ENCODE measurements around the gene UBE2J2. TPM values are rescaled to one million over a fixed set of nuclear protein-coding genes. Genes with fewer than 3 reads are reported as not detected.

Gene UBE2J2
- total and polyA plus RNA-seq, 2 donors (not counting 3 experiments of a cell fraction or from before 2014, with no cell fraction given) = 60.7 to 80.7 TPM

- dilution Hi-C loops (cut with MboI; ENCODE audit: extremely low pct_ligation_motif_present, low sequenced_read_pairs) (no loop called here), intact Hi-C loops (cut with micrococcal nuclease) (no loop called here)
- Histone ChIP-seq H3K27me3 (ENCODE audit: control insufficient read depth in 2 of 2, insufficient read depth in 2 of 2, low read length in 2 of 2) (no peaks in the 10 kb centered on the region), H3K9me3 (replicated peaks; ENCODE audit: control insufficient read depth, insufficient read depth, low read length) (no peaks in the 10 kb centered on the region), H2AFZ (ENCODE audit: low read depth, low read length) (no peak overlapping the region), H3K4me1 (ENCODE audit: control insufficient read depth, extremely low read depth, insufficient read depth, low read length) (no peaks in the 10 kb centered on the region), H3K79me2 (ENCODE audit: control insufficient read depth, insufficient read depth, low read length) (no peaks in the 10 kb centered on the region), H3K4me3 (replicated peaks in 1 of 3; ENCODE audit: insufficient read depth in 1 of 3, low read depth in 1 of 3, low read length in 3 of 3) (no peak overlapping the region), H3K9ac (replicated peaks; ENCODE audit: extremely low read depth, insufficient read depth, low read length) (no peak overlapping the region), H3K36me3 (ENCODE audit: control insufficient read depth in 2 of 2, extremely low read depth in 1 of 2, insufficient read depth in 2 of 2, low read length in 2 of 2) (peaks cover 2 to 14% of the 10 kb centered on the region in 2 experiments), H3K27ac (ENCODE audit: insufficient read depth, low read depth, low read length) (no peak overlapping the region), H3K4me2 (ENCODE audit: insufficient read depth, low read length) (no peak overlapping the region), H4K20me1 (replicated peaks; ENCODE audit: control insufficient read depth, extremely low read depth, insufficient read depth, low read length) (no peaks in the 10 kb centered on the region), H3K9me1 (replicated peaks; ENCODE audit: control insufficient read depth, extremely low read depth, insufficient read depth, low read length) (no peaks in the 10 kb centered on the region)
- ChIA-PET POLR2A (no interaction called here), CTCF (interaction anchor here (1.2 to 2.1 kb wide), 3 partner anchors 22 to 94 kb away, joined by 3 to 6 read pairs (median 5); no protein-coding TSS in a partner anchor)
- no TSS peak for BruUV-seq (replicated peaks)
- DNase-seq (ENCODE audit: low read depth, low spot score) = no peak
- TF ChIP-seq FOS (IDR thresholded peaks at IDR 0.05; ENCODE audit: borderline replicate concordance, insufficient read depth, low read length) (no peak), MYC (IDR thresholded peaks at IDR 0.05; ENCODE audit: low read depth, low read length) (no peak), MAX (IDR thresholded peaks at IDR 0.05; ENCODE audit: insufficient read depth, insufficient read length) (no peak), JUN (IDR thresholded peaks at IDR 0.05; ENCODE audit: borderline replicate concordance, insufficient read depth, insufficient read length, low read depth) (no peak), EZH2 (IDR thresholded peaks at IDR 0.05; ENCODE audit: borderline replicate concordance, low read depth, low read length, severe bottlenecking) (no peak), CTCF (IDR thresholded peaks at IDR 0.05; ENCODE audit: extremely low read depth in 1 of 2, insufficient read depth in 1 of 2, low read depth in 1 of 2, low read length in 2 of 2) (no peak), POLR2AphosphoS5 (IDR thresholded peaks at IDR 0.05; ENCODE audit: insufficient read depth, low read depth, low read length) (no peak), GATA2 (IDR thresholded peaks at IDR 0.05; ENCODE audit: insufficient read depth, insufficient read length, low read depth, low read length) (no peak), POLR2A (IDR thresholded peaks at IDR 0.05; ENCODE audit: low read depth, low read length) (no peak)
- no peak for FAIRE-seq
These were observed 57.6 kb downstream of the UBE2J2 start for GRCh38 chr1:1215881-1216605.
